Activated T-cell treated with anti-CD3 and anti-CD28 coated beads, Interleukin-2, amount 50 U/mL, for 1 hour (primary cell): ENCODE measurements around the gene TGFBRAP1.

ENCODE experiments used
- DNase-seq: peaks from one replicate; pipeline ENCODE4 v3.0.0-alpha.2; 2020

Gene TGFBRAP1, protein sequence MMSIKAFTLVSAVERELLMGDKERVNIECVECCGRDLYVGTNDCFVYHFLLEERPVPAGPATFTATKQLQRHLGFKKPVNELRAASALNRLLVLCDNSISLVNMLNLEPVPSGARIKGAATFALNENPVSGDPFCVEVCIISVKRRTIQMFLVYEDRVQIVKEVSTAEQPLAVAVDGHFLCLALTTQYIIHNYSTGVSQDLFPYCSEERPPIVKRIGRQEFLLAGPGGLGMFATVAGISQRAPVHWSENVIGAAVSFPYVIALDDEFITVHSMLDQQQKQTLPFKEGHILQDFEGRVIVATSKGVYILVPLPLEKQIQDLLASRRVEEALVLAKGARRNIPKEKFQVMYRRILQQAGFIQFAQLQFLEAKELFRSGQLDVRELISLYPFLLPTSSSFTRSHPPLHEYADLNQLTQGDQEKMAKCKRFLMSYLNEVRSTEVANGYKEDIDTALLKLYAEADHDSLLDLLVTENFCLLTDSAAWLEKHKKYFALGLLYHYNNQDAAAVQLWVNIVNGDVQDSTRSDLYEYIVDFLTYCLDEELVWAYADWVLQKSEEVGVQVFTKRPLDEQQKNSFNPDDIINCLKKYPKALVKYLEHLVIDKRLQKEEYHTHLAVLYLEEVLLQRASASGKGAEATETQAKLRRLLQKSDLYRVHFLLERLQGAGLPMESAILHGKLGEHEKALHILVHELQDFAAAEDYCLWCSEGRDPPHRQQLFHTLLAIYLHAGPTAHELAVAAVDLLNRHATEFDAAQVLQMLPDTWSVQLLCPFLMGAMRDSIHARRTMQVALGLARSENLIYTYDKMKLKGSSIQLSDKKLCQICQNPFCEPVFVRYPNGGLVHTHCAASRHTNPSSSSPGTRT

GRCh38 chr2:105329561-105330495, at the start of gene TGFBRAP1:
Gene TGFBRAP1 (minus strand): TSS chr2:105329735. CDS start chr2:105308301, 21,434 bp downstream.
- peak; percentile 71 for DNase-seq

DNA sequence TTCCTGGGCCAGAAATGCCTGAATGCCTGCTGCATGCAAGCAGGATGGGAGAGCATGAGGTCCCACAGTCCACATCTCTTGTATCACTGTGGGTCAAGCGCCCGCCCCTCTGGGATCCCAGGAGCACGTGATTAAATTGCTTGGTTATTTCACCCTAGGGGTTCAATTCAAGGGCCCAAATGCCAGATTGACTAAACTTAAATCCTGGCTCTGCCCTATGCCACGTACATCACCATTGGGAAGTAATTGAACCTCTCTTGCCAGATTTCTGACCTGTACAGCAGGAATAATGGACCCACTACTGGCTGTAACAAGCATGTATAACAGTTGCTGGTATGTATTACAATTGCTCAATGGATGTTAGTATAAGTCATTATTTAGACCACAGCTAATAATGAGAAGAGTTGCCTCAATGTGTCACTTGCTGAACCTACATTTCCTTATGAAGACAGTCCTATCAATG, 49.4 kb upstream of the TGFBRAP1 start:
- DNase-seq = no peak

DNA sequence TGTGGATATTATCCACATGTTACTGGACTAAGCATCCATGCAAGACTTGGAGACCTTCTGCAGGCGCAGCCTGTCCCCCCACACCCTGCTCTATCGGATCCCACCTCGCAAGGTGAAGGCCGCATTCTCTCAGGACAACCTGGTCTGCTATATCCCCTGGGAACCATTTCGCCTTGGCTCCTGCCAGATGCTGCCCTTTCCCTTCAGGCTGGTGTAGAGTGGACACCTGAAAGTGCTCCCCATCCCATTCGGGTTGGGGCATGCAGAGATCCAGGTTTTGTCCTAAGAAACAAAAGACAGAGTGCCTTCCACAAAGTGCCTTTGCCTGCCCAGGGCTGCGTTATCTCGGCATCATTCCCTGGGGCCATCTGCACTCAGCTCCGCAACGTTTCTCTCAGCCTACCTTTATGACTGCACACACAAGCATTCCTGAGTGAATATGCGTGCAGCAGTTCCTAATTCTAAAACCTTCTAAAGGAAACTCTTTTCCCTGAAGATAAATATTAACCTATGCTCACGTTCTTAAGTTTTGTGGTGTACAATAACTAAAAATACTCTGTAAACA, 48.8 kb upstream of the TGFBRAP1 start:
- no peak for DNase-seq

GRCh38 chr2:105377871-105378270, 48.3 kb upstream of the TGFBRAP1 start:
- no peak for DNase-seq

DNA sequence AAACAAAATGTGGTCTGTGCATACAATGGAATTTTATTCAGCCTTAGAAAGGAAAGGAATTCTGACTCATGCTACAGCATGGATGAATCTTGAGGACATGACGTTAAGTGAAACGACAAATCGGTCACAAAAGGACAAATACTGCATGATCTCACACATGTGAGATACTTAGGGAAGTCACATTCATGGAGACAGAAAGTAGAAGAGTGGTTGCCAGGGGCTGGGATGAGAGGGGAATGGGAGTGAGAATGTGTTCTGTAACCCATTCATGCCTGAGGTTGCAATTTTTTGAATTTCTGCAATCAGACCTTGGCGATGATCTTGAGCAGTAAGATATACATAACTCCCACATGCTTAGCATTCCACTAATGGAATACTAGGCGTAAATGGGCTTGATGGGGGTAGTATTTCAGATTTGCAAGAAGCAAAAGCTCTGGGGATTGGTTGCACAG, 47.3 kb upstream of the TGFBRAP1 start:
- no peak for DNase-seq

DNA sequence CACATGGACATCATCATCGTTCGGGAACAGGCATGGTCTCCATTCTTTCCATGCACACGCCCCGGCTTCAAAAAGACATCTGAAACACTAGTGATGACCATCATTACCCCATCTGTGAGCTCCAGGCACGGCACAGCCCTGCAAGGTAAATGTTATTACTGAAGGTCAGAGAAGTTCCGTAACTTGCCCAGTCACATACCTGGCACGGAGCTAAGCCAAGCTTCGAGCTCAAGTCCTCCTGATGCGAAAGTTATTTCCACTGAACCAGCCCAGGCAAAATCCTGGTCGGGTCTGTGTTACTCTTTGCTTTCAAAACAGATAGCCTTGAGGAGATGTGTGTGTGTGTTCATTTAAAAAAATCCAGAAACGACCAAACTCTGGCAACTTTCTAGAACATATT, 46.5 kb upstream of the TGFBRAP1 start:
- DNase-seq = no peak

- no peak for DNase-seq
Measured at GRCh38 chr2:105375001-105375561, 45.5 kb upstream of the TGFBRAP1 start.

DNA sequence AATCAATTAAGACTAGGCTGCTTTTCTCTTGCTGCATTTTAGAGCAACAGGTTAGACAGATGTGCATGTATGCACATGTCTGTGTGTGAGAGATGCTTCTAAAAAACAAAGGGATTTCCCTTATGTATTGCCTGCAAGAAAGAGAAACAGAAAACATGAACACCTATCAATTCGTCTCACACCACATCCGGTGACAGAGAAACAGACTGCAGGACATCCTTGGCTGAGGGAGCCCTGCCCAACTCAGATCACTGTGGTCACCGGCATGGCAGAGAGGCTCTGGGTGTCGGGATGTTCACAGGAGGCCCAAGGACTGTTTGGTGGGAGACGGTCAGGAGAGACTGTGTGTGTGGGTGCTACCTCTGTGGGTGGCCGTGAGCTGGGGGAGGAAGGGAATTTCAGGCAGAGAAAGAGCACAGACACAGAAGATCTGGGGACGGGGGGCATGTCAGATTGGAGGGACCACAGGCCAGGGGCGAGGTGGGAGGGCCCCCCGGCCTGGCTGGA, 44.4 kb upstream of the TGFBRAP1 start:
- no peak for DNase-seq

- DNase-seq = no peak
Measured at GRCh38 chr2:105373344-105373781, 43.8 kb upstream of the TGFBRAP1 start.

DNA sequence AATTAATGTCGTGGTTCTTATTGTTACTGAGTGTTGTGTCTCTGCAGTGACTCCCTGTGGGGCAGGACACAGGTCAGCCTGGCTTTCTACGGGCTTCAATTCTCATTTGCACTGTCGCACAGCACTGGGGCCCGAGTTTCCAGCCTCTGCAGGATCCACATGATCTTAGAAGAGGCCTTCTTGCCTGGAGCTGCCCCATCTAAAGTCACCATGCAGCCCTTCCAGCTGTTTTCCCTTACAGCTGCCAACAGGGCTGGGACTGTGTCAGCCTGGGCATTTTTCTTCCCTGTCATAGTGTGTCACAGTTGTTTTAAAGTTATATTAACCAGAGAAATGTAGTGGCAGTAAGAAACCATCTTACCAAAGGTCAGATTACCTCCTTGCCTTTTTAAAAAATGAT, 42.3 kb upstream of the TGFBRAP1 start:
- no peak for DNase-seq

DNA sequence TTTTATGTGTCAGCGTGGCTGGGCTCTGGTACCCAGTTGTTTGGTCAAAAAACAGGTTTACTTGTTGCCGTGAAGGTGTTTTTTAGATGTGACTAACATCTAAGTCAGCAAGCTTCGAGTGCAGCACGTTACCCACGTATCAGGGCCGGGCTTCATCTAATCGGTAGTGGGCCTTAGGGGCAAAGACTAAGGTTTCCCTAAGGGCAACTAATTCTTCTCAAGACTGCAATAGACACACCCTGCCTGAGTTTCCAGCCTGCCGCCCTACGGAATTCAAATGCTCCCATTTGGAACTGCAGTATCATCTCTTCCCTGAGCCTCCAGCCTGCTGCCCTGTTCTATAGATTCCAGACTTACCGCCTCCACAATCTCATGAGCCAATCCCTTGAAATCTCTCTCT, 41.6 kb upstream of the TGFBRAP1 start:
- DNase-seq = no peak

DNA sequence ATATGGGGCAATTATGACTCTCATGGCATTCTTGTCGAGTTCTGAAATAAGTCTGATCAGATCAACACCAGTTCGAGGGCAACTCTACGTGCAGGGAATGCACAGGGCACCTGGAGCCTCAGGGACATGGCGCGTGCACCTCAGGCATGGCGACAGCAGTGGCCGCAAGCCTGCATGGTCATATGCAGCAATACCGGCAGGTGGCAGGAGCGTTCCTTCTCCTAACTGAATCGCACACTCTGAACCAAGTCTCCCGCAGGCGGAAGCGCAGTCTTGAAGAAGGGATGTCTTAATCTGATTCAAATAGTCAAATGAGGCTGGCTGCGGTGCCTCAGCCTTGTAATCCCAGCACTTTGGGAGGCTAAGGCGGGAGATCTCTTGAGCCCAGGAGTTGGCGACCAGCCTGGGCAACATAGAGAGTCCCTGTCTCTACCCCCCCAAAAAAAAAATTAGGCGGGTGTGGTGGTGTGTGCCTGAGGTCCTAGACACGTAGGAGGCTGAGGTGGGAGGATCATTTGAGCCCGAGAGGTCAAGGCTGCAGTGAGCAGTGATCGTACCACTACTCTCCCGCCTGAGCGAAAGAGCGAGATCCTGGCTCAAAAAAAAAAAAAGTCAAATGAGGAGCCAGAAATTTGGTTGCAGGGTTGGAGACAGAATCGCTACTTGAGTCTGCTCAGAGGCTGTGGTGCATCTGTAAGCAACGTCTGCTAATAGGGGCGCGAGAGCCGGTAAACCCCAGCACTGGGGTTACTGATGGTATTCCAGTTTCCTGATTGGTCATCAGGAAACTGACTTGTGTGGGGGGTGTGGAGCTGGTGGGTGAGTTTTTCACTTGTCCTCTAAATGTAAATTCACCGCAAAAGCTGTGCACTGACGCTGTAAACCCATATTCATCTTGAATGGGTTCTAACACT, 40.5 kb upstream of the TGFBRAP1 start:
- DNase-seq = peak; percentile 86

DNA sequence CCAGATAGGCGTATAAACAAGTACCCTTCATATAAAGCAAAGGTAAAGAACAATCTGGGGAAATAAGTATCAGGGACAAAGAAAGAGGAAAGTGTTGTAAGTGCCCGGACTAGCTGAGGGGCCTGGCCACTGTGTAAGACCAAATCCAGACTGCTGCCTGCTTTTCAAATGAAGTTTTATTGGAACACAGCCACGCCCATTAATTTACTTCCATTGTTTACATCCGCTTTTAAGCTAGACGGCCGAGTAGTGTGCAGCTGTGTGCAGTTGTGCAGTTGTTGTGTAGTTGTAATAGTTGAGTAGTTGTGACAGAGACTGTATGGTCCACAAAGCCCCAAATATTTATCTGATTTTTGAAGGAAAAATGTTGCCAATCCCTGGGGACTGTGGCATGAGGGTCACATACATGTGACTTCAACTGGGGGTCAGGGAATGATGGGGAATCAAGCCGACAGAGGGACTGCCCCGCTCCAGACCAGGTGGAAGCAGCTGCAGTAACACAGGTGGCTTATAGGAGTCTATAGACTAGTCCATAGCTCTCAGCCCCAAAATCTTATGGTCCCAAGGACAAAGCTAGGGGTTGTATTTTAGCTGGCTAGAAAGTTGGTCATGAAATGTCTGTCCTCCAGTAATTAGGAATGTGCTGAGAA, 39.3 kb upstream of the TGFBRAP1 start:
- DNase-seq = no peak

- DNase-seq = no peak
Measured at GRCh38 chr2:105365206-105365605, 35.7 kb upstream of the TGFBRAP1 start.

GRCh38 chr2:105364436-105365139, 35.1 kb upstream of the TGFBRAP1 start:
- no peak for DNase-seq

GRCh38 chr2:105362862-105363591, 33.5 kb upstream of the TGFBRAP1 start:
- no peak for DNase-seq

GRCh38 chr2:105361102-105361889, 31.8 kb upstream of the TGFBRAP1 start:
- DNase-seq = peak; percentile 38

DNA sequence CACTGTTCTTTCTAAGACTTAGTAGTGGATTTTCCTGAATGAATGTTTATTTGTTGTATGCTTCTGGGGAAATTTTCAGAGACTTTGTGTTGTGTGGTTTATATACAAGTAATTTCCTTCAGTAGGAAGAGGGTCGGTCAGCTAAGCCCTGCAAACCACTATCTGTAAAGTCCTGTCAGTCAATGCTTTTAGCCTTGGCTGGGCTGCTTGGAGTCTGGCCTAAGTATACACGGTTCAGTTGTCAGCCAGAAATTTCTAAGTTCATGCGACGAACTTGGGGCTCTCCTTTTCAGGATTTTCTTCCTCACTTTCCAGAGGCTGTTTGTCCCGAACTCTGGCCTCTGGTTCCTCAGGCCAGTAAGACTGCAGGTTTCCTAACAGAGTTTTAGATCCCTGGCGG, 29.1 kb upstream of the TGFBRAP1 start:
- no peak for DNase-seq
